ENCODE data around the gene DCTD. TPM values are rescaled to one million over a fixed set of nuclear protein-coding genes. Genes with fewer than 3 reads are reported as not detected.

The DCTD gene
- total RNA-seq, 1 donor from 2014 or later = 93.4 TPM

DNA sequence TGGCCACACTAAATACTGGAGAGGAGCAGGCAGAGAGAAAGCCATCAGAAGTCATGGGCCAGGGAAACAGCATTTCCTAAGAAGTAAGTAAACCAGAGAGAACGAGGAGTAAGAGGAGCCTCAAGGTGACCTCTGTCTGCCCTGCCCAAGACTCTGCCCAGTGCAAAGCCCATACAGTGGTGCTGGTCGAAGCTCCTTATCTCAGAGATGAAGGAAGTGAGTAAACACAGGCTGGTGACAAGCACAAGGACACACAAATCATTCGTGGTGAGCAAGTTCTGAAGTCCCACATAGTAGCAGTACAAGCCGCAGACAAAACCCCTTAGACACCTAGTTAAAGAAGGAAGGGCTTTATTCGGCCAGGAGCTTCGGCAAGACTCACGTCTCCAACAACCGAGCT lies 62.7 kb downstream of the DCTD start:
- no peaks in the 10 kb centered on the region for H3K79me2 ChIP-seq (ENCODE audit: low read depth)
- H2AFZ ChIP-seq (replicated peaks) = no peak overlapping the region
- H4K20me1 ChIP-seq (ENCODE audit: low read depth) = no peaks in the 10 kb centered on the region
- no peak overlapping the region for H3K9ac ChIP-seq
- no peaks in the 10 kb centered on the region for H3K9me3 ChIP-seq (ENCODE audit: low read depth)
- no peak overlapping the region for H3K4me2 ChIP-seq
- DNase-seq (ENCODE audit: low spot score) = no peak
- H3F3A ChIP-seq (ENCODE audit: low read depth) = no peaks in the 10 kb centered on the region
- Mint-ChIP-seq H3K27ac (no peak overlapping the region), H3K27me3 (ENCODE audit: insufficient read depth, low read depth) (peaks cover 4% of the 10 kb centered on the region), H3K4me1 (peaks cover 10% of the 10 kb centered on the region), H3K4me3 (no peak overlapping the region), H3K36me3 (peaks cover 3% of the 10 kb centered on the region), H3K9me3 (peaks cover 19% of the 10 kb centered on the region)
- H3K27me3 ChIP-seq = no peaks in the 10 kb centered on the region
- H3K36me3 ChIP-seq = no peaks in the 10 kb centered on the region
- no peaks in the 10 kb centered on the region for H3K4me1 ChIP-seq
- H3K4me3 ChIP-seq = no peak overlapping the region
- TF ChIP-seq CTCF (IDR thresholded peaks at IDR 0.05) = no peak
- no peak for TF ChIP-seq EZH2 (IDR thresholded peaks at IDR 0.05)
- no peak for TF ChIP-seq EZH2phosphoT487 (IDR thresholded peaks at IDR 0.05)
- no peak overlapping the region for H3K27ac ChIP-seq

DNA sequence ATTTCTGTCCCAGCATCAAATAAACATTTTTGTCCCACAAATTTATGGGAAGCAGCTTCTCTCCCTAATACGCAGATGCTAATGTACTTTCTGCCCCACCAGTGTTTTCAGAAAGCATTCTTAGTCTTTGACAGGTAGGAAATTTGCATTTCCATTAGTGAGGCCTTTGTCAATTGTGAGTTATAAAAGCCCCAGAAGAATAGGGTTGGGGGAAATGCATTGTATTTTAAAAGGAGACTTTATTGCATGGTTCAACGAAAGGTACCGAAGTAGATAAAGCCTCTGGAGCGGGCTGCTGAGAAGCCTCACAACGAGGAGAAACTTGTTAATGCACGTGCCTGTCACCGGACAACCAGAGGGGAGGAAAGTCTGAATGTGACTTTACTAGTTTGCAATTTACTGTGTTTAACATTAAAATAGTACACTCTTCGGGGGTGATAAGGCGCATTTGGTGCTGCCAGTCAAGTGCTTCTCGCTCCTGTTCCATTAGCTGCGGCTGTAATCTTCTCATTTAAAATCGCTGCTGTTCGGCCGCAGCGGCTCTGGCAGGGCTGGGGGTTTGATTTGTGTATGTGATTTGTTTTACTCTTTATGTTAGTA lies 63.4 kb downstream of the DCTD start:
- H3K4me3 ChIP-seq = no peak overlapping the region
- H3K36me3 ChIP-seq = no peaks in the 10 kb centered on the region
- Mint-ChIP-seq H3K9me3 (peaks cover 19% of the 10 kb centered on the region), H3K27me3 (ENCODE audit: insufficient read depth, low read depth) (peaks cover 4% of the 10 kb centered on the region), H3K4me3 (no peak overlapping the region), H3K36me3 (peaks cover 3% of the 10 kb centered on the region), H3K4me1 (peaks cover 10% of the 10 kb centered on the region), H3K27ac (no peak overlapping the region)
- H2AFZ ChIP-seq (replicated peaks) = no peak overlapping the region
- H3K79me2 ChIP-seq (ENCODE audit: low read depth) = no peaks in the 10 kb centered on the region
- TF ChIP-seq EZH2phosphoT487 (IDR thresholded peaks at IDR 0.05) = no peak
- no peak for TF ChIP-seq CTCF (IDR thresholded peaks at IDR 0.05)
- TF ChIP-seq EZH2 (IDR thresholded peaks at IDR 0.05) = no peak
- DNase-seq (ENCODE audit: low spot score) = no peak
- H3K9me3 ChIP-seq (ENCODE audit: low read depth) = no peaks in the 10 kb centered on the region
- no peak overlapping the region for H3K9ac ChIP-seq
- no peaks in the 10 kb centered on the region for H4K20me1 ChIP-seq (ENCODE audit: low read depth)
- H3K4me1 ChIP-seq = no peaks in the 10 kb centered on the region
- no peak overlapping the region for H3K4me2 ChIP-seq
- H3K27me3 ChIP-seq = no peaks in the 10 kb centered on the region
- no peaks in the 10 kb centered on the region for H3F3A ChIP-seq (ENCODE audit: low read depth)
- H3K27ac ChIP-seq = no peak overlapping the region

DNA sequence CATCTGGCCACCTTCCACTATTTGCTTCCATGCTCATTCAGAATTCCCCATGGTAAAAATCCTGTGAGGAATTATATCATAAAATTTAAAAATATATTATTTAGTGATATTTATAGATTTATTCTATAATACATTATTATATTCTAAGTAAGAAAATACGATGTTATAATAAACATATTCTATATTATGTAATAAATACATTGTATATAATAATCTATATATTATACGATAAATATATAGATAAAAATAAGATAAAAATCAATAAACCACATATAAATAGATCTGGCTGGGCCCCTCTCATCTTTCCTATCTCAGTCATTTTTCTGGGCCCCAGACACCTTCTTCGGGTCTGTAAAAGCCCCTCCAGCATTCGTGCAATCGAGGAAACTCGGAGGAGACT lies 68.5 kb downstream of the DCTD start:
- Mint-ChIP-seq H3K9me3 (peaks cover 9% of the 10 kb centered on the region), H3K27ac (no peak overlapping the region), H3K4me3 (no peak overlapping the region), H3K36me3 (peaks cover 3% of the 10 kb centered on the region), H3K27me3 (ENCODE audit: insufficient read depth, low read depth) (peaks cover 5% of the 10 kb centered on the region), H3K4me1 (peaks cover 8% of the 10 kb centered on the region)
- H3K4me2 ChIP-seq = no peak overlapping the region
- no peaks in the 10 kb centered on the region for H3K9me3 ChIP-seq (ENCODE audit: low read depth)
- H3K36me3 ChIP-seq = no peaks in the 10 kb centered on the region
- no peak for TF ChIP-seq EZH2 (IDR thresholded peaks at IDR 0.05)
- TF ChIP-seq CTCF (IDR thresholded peaks at IDR 0.05) = no peak
- TF ChIP-seq EZH2phosphoT487 (IDR thresholded peaks at IDR 0.05) = no peak
- peaks cover 5% of the 10 kb centered on the region for H3K4me1 ChIP-seq
- no peaks in the 10 kb centered on the region for H3K27me3 ChIP-seq
- no peaks in the 10 kb centered on the region for H3K79me2 ChIP-seq (ENCODE audit: low read depth)
- DNase-seq (ENCODE audit: low spot score) = no peak
- H3F3A ChIP-seq (ENCODE audit: low read depth) = no peaks in the 10 kb centered on the region
- H2AFZ ChIP-seq (replicated peaks) = no peak overlapping the region
- H3K9ac ChIP-seq = no peak overlapping the region
- no peaks in the 10 kb centered on the region for H4K20me1 ChIP-seq (ENCODE audit: low read depth)
- H3K4me3 ChIP-seq = no peak overlapping the region
- no peak overlapping the region for H3K27ac ChIP-seq
